ENCODE results near the gene COL9A3.

- no peak for TF ChIP-seq CTCF (conservative IDR thresholded peaks at IDR 0.05)
- TF ChIP-seq EZH2 (IDR thresholded peaks at IDR 0.05; ENCODE audit: low read depth), result no peak
These were observed 36.2 kb upstream of the COL9A3 start for GRCh38 chr20:62780696-62781095.

Measured in PC-9 (cell line).